ENCODE measurements around the gene DCTN3.

DCTN3 gene

GRCh38 chr9:34615132-34615531, 5.2 kb downstream of the DCTN3 start:
- no peak for DNase-seq

GRCh38 chr9:34612788-34613390, 7.4 kb downstream of the DCTN3 start:
- DNase-seq, result peak; percentile 94

- DNase-seq, result peak; percentile 93
Measured at GRCh38 chr9:34611811-34612787, 8.2 kb downstream of the DCTN3 start, which contains the start of gene RPP25L. TSS of gene RPP25L (minus strand) at chr9:34612097. CDS start at chr9:34611296, 801 bp downstream.

- DNase-seq, result no peak
Measured at GRCh38 chr9:34611251-34611810, 9.0 kb downstream of the DCTN3 start.

- DNase-seq, result peak; percentile 63
Measured at GRCh38 chr9:34610434-34611206, 9.7 kb downstream of the DCTN3 start.

- no peak for DNase-seq
Measured at GRCh38 chr9:34607331-34607730, 13.0 kb downstream of the DCTN3 start.

DNA sequence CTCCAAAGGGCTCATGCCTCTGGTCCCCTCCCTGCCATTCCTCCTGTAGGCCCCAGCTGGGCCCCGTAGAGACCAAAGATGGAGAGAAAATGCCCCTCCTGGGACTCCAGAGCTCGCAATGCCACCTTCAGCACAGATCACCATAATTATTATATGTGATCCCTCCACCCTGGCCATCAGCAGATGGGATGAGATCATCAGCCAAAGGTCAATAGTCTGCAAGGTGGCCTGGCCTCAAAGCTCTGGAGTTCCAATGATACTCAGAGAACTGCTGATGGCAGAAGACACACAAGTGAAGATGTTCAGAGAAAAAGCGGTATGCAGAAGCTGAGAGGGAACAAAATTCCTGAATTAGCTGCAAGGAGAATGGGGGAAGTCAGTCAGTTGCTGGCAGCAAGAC, 13.4 kb downstream of the DCTN3 start:
- no peak for DNase-seq

- no peak for DNase-seq
Measured at GRCh38 chr9:34606190-34606589, 14.1 kb downstream of the DCTN3 start.

DNA sequence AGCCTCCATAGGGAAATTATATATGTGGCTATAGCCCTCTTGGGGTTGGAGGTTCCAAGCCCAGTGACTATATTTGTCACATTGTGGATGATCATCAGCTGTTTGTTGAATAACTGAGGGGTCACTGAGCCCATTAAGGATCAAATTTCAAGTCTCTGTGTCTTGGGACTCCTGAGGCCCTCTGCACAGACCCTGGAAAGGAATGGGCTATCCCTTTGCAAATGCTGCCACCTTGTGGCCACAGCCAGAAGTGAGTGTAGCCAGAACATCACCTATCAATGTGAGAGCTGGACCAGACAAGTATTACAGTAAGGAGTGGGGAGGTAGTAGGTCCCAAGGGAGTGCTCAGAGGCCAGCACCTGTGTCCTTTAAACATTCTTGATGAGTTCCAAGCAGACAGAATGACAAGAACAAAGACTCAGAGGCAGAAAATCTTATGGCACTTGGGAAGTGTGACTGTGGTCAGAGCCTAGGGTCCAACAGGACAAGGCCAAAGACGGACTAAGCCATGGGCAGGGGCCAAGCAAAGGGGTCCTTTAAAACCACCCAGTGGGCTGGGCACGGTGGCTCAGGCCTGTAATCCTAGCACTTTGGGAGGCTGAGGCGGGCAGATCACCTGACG, 16.6 kb downstream of the DCTN3 start:
- peak; percentile 87 for DNase-seq

GRCh38 chr9:34601937-34602573, 18.2 kb downstream of the DCTN3 start:
- no peak for DNase-seq

DNA sequence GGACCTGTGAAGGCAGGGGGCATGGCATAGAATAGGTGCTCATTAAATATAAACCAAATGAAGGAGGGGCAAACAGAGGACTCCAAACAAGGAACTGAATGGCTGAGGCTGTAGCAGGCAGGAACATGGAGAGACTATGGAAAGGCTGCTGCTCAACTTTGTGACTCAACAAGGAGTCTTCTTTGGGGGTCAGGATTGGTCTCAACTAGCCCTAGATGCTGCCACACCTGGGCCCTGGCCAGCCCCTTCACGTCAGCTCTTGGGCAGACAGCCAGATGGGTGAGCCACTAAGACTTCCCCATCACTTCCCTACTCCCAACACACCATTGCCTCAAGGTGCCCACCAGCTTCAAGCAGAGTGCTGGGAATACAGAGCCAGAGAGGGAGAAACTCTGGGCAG, 19.4 kb downstream of the DCTN3 start:
- no peak for DNase-seq

DNA sequence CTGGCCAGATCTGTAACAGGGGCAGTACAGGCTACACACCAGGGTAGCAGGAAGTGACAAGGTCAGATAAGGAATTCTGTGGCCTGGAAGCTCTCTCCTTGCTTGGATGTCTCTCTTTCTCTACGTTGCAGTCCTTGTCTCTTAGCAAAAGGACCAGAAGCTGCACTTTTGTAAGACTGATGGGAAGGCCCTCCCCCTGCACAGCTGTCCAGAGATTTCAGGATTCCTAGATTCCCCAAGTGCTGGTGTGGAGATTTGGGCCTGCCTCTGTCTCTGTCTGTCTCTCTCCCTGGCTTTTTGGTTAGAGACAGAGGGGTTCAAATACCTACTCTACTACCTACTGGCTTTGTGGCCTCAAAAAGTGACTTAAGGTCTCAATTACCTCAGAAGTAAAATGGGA, 20.7 kb downstream of the DCTN3 start:
- no peak for DNase-seq

DNA sequence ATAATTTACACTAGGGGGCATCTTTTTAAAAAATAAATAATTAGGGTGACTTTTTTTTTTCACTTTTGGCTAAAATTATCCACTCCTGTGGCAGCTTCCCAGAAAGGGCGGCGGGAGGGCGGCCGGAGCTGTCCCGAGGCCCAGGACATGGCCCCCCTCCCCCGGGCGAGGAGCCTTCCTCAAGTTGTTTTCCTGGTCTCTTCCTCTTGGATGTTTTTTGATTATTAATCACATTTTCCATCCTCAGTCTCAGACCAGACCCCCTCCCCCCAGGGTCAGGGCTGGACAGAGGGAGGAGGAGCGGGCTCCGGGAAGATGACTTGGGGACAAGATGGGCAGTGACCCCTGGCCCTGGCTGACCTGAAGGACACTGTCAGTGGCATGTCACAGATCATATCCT, 26.1 kb downstream of the DCTN3 start:
- no peak for DNase-seq

DNA sequence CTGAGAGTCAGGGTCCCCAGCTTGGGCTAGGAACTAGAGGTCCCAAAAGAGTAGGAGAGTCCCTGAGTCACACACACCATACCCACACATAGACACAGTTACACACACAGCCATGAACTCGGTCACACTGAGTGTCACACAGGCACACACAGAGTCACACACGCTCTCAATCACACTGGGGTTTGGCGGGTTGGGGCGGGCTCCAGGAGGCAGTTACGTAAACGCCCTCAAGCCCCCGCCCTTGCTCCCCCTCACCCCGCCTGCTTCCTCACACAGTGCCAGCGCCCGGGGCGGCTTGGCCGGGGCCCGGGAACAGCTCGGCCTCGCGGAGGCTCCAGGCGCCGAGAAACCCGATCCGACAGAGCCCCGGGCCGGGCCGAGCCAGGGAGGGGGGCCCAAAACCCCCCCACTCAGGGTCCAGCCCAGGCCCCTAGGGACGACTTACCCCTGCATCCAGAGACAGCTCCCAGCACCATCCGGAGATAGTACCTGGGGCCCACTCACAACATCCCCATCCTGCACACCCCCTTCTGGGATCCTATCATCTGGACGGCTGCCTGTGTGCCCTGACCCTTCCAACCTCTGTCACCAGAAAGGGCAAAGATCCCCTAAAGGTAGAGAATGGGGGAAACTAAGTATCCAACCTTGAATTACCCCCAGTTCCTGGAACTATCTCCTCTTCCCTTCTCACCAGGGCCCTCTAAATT, 27.2 kb downstream of the DCTN3 start:
- DNase-seq, result peak; percentile 63

GRCh38 chr9:34591917-34592866, 28.1 kb downstream of the DCTN3 start:
- DNase-seq, result no peak

DNA sequence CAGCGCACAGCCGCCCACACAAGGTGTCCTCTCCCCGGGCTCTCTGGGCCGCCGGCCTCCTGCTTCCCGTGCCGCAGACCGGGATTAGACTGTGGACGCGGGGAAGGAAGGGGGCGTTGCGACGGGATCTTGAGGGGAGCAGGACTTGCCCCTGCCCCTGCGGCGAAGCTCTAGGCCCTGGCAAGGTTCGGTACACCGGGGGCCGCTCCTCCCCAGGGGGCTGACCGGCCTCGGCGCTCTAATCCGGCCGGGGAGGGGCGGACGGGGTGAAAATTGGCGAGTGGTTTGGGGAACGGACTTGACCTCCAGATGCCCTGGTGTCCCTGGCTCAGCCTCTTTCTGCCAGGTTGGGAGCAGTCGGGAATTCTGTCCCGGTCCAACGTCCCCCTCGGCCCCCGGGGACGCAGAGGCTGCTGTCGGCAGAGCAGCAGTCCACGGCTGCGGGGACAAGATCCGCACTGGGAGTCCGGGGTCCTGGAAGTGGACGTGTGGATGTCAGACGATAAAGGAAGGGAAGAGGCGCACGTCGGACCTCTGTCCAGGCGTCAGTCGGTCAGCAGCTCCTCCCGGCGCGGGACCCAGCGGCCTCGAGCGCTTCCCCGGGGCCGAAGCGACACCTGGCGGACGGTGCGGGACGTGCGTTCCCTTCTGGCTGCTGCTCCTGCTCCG, 28.9 kb downstream of the DCTN3 start:
- DNase-seq, result peak; percentile 84

DNA sequence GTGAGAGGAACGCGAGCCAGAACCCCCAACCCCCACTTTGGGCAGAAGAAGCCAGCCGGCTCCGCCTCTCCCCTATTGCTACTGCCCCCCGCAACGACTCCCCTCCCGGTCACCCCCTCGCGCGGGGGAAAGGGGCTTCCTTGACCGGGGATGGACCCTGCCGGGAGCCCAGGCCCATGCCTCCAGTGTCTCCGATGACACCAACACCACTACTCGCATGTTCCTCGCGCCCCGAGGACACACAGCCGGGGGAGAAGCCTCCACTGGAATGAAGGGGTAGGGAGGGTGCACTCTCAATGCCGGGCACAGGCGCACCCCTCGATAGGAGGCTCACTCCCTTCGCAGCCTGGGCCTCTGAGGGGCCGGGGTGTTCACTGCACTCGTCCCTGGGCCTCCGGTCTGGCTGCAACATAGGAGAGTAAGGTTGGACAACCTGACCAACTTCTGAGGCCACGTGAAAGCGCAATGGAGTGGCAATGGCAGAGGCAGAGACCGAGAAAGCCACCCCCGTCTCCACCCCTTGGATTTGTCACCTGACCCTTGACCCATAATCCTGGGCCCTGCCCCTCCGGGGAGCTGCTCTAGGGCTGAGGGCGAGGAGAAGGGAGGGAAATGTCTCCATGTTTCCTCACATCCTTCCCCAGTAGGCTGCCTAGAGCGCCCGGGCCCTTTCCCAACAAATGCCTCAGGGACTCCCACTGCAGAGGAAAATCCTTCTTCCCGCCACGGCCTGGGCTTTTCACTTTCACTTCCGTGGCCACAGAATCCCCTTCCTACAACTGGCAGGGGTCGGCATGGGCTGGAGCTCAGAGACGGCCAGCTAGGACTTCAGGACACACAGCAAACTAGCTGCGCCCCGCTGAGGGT, 29.7 kb downstream of the DCTN3 start:
- peak; percentile 18 for DNase-seq

- DNase-seq, result peak; percentile 46
Measured at GRCh38 chr9:34589636-34590380, 30.5 kb downstream of the DCTN3 start, which contains the start of gene CNTFR. TSS of gene CNTFR (minus strand) at chr9:34589724. CDS start at chr9:34568981, 20,743 bp downstream.

Data from hematopoietic multipotent progenitor cell treated with erythropoietin and hydrocortisone succinate and interleukin-3 and kit ligand, for 4 days (in vitro differentiated cells).